Smooth muscle cell (in vitro differentiated cells): Measurements from ENCODE around the gene CAMK2B. TPM values are rescaled to one million over a fixed set of nuclear protein-coding genes. Genes with fewer than 3 reads are reported as not detected.

Experiments
- DNase-seq: peaks from one replicate; lab custom pipeline; 2025; ENCODE audit not compliant: unreplicated experiment; lab: John Stamatoyannopoulos, UW
- H2AFZ ChIP-seq: fragments of 200-600 bp; sonication (generic); 2 replicates; pipeline ENCODE4 v1.6.0; 2016; ENCODE audit warnings: antibody characterized with exemption, low read depth, mild to moderate bottlenecking
- H3F3A ChIP-seq: fragments of 200-600 bp; sonication (generic); 2 replicates; pipeline ENCODE4 v1.6.0; 2017; ENCODE audit warnings: antibody characterized with exemption, low read depth
- H3K27ac ChIP-seq: fragments of 200-600 bp; sonication (generic); 2 replicates; pipeline ENCODE4 v1.5.1; 2016; ENCODE audit warnings: low read depth, mild to moderate bottlenecking
- H3K27me3 ChIP-seq: fragments of 200-600 bp; sonication (generic); 2 replicates; pipeline ENCODE4 v1.6.1; 2016; ENCODE audit warnings: low read depth, mild to moderate bottlenecking
- H3K36me3 ChIP-seq: fragments of 200-600 bp; sonication (generic); 2 replicates; pipeline ENCODE4 v1.5.1; 2016; ENCODE audit warnings: low read depth
- H3K4me1 ChIP-seq: fragments of 200-600 bp; sonication (generic); 2 replicates; pipeline ENCODE4 v1.5.1; 2016; ENCODE audit warnings: low read depth
- H3K4me2 ChIP-seq: fragments of 200-600 bp; sonication (generic); 2 replicates; pipeline ENCODE4 v1.6.0; 2016; ENCODE audit warnings: mild to moderate bottlenecking
- H3K4me3 ChIP-seq: fragments of 200-600 bp; sonication (generic); 2 replicates; pipeline ENCODE4 v1.5.1; 2016; ENCODE audit warnings: mild to moderate bottlenecking
- H3K79me2 ChIP-seq: fragments of 200-600 bp; sonication (generic); 2 replicates; pipeline ENCODE4 v1.6.0; 2016; ENCODE audit warnings: low read depth, mild to moderate bottlenecking
- H3K9ac ChIP-seq: fragments of 200-600 bp; sonication (generic); 2 replicates; pipeline ENCODE4 v1.6.0; 2016; ENCODE audit warnings: low read depth
- H3K9me3 ChIP-seq: fragments of 200-600 bp; sonication (generic); replicated peaks from 2 replicates; pipeline ENCODE4 v1.5.1; 2016; ENCODE audit warnings: low read depth
- H4K20me1 ChIP-seq: fragments of 200-600 bp; sonication (generic); 2 replicates; pipeline ENCODE4 v1.6.0; 2016; ENCODE audit warnings: low read depth
- CTCF ChIP-seq: fragments of 200-600 bp; sonication (generic); IDR thresholded peaks from 2 replicates; pipeline ENCODE4 v1.5.1; 2017; ENCODE audit warnings: borderline replicate concordance, mild to moderate bottlenecking, antibody characterized with exemption; ENCODE audit not compliant: insufficient read depth, poor library complexity, severe bottlenecking
- WGBS: methylation state at CpG from one replicate; pipeline ENCODE4 v1.1.7; 2016; ENCODE audit warnings: low lambda C conversion rate; 5-methylcytosine and 5-hydroxymethylcytosine counted together
- polyA plus RNA-seq: library from polyadenylated mRNA; unstranded; fragments of >200 nt; fragmentation: Nextera tagmentation; extraction: Ambion mirVana; gene quantifications from 2 replicates; pipeline ENCODE4 v1.2.1, GENCODE V29; 2016
- total RNA-seq: library from RNA; depleted of rRNA; stranded (reverse); fragments of >200 nt; gene quantifications from 2 replicates; pipeline ENCODE4 v1.2.3, GENCODE V29; 2014

CAMK2B gene
- total and polyA plus RNA-seq, 2 experiments from 2014 or later: not detected

- Histone ChIP-seq H3K9me3 (no peaks in the 10 kb centered on the region), H3K79me2 (no peaks in the 10 kb centered on the region), H3F3A (no peaks in the 10 kb centered on the region), H4K20me1 (no peaks in the 10 kb centered on the region), H3K27me3 (peaks cover 7% of the 10 kb centered on the region), H3K36me3 (no peaks in the 10 kb centered on the region), H3K9ac (no peak overlapping the region), H3K27ac (no peak overlapping the region), H3K4me1 (no peaks in the 10 kb centered on the region), H3K4me2 (no peak overlapping the region), H2AFZ (no peak overlapping the region), H3K4me3 (no peak overlapping the region)
- DNase-seq: no peak
- no peak for TF ChIP-seq CTCF
- WGBS: 93% methylated on average over 5 of the region's 5 CpGs
Observed at GRCh38 chr7:44268671-44269070, 56.7 kb downstream of the CAMK2B start.

GRCh38 chr7:44267719-44268421 is 57.5 kb downstream of the CAMK2B start:
- H3K9ac ChIP-seq: no peak overlapping the region
- WGBS: 73% methylated on average over 21 of the region's 21 CpGs
- DNase-seq: no peak
- no peaks in the 10 kb centered on the region for H3K4me1 ChIP-seq
- H3K36me3 ChIP-seq: no peaks in the 10 kb centered on the region
- no peak overlapping the region for H3K4me2 ChIP-seq
- H4K20me1 ChIP-seq: no peaks in the 10 kb centered on the region
- no peaks in the 10 kb centered on the region for H3K79me2 ChIP-seq
- H3K27ac ChIP-seq: no peak overlapping the region
- H3K27me3 ChIP-seq: peaks cover 7% of the 10 kb centered on the region
- TF ChIP-seq CTCF: no peak
- no peak overlapping the region for H2AFZ ChIP-seq
- no peaks in the 10 kb centered on the region for H3K9me3 ChIP-seq
- no peaks in the 10 kb centered on the region for H3F3A ChIP-seq
- H3K4me3 ChIP-seq: no peak overlapping the region

- Histone ChIP-seq H3F3A (no peaks in the 10 kb centered on the region), H3K4me2 (no peak overlapping the region), H2AFZ (no peak overlapping the region), H3K36me3 (no peaks in the 10 kb centered on the region), H3K27ac (no peak overlapping the region), H3K79me2 (no peaks in the 10 kb centered on the region), H4K20me1 (no peaks in the 10 kb centered on the region), H3K27me3 (peaks cover 7% of the 10 kb centered on the region), H3K9me3 (no peaks in the 10 kb centered on the region), H3K9ac (no peak overlapping the region), H3K4me3 (no peak overlapping the region), H3K4me1 (no peaks in the 10 kb centered on the region)
- DNase-seq: no peak
- TF ChIP-seq CTCF: no peak
- WGBS: 89% methylated on average over 3 of the region's 3 CpGs
Observed at GRCh38 chr7:44267178-44267577, 58.2 kb downstream of the CAMK2B start.

GRCh38 chr7:44266526-44266925 is 58.9 kb downstream of the CAMK2B start:
- Histone ChIP-seq H2AFZ (no peak overlapping the region), H4K20me1 (no peaks in the 10 kb centered on the region), H3K79me2 (no peaks in the 10 kb centered on the region), H3F3A (no peaks in the 10 kb centered on the region), H3K36me3 (no peaks in the 10 kb centered on the region), H3K27ac (no peak overlapping the region), H3K9ac (no peak overlapping the region), H3K4me2 (no peak overlapping the region), H3K9me3 (no peaks in the 10 kb centered on the region), H3K27me3 (peaks cover 7% of the 10 kb centered on the region), H3K4me3 (no peak overlapping the region), H3K4me1 (no peaks in the 10 kb centered on the region)
- no peak for TF ChIP-seq CTCF
- 95% methylated on average over 8 of the region's 8 CpGs for WGBS
- DNase-seq: no peak
